Body of pancreas (tissue), 4 donors: ENCODE data around the gene RXRB.

Experiments used
- CTCF ChIP-seq, 7 experiments: fragments of 450-650 bp in 4 of 7; fragments of 200-600 bp in 3 of 7; sonication (generic) in 3 of 7; IDR thresholded peaks; one replicate each; pipeline ENCODE4 v1.5.1; 2016 to 2019; ENCODE audit warnings: antibody characterized with exemption in 7 of 7
- POLR2A ChIP-seq, 3 donors: fragments of 450-650 bp; IDR thresholded peaks; one replicate each; pipeline ENCODE4 v1.6.1; 2016; ENCODE audit warnings: antibody characterized with exemption in 3 of 3, mild to moderate bottlenecking in 2 of 3

DNA sequence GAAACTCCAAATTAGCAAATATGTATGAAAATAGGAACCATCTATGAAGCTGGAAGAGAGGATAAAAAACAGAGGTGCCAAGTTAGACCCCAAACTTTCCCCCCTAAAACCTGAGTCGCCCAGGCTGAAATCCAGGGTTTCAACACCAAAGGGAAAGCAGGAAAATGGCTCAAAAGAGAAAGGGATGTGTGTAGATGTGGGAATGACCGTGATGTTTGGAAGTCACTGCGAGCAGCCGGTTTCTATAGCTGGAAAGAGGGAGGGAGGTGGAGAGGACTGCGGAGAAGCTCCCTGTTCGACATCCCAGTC, 12.3 kb upstream of the RXRB start:
- TF ChIP-seq CTCF (IDR thresholded peaks at IDR 0.05): no peak
- TF ChIP-seq POLR2A (IDR thresholded peaks at IDR 0.05): no peak
